Neuronal stem cell (in vitro differentiated cells): ENCODE results near the gene ABCA13.

Source experiments
- DNase-seq: peaks from one replicate; pipeline ENCODE4 v3.0.0-alpha.2; 2013; ENCODE audit warnings: low spot score
- H2AFZ ChIP-seq: one replicate; pipeline ENCODE4 v1.6.1; 2013; ENCODE audit warnings: mild to moderate bottlenecking, low read length, inconsistent platforms
- H2AK5ac ChIP-seq: 2 replicates; pipeline ENCODE4 v1.6.1; 2013; ENCODE audit warnings: low read depth, mild to moderate bottlenecking, inconsistent platforms, low read length, moderate library complexity, mixed read lengths
- H2BK120ac ChIP-seq: 2 replicates; pipeline ENCODE4 v1.6.1; 2013; ENCODE audit warnings: low read depth, mild to moderate bottlenecking, inconsistent platforms, low read length, moderate library complexity, mixed read lengths
- H2BK12ac ChIP-seq: one replicate; pipeline ENCODE4 v1.6.1; 2013; ENCODE audit warnings: low read length, inconsistent platforms
- H2BK15ac ChIP-seq: 2 replicates; pipeline ENCODE4 v1.6.1; 2013; ENCODE audit warnings: mild to moderate bottlenecking, low read length, inconsistent platforms, mixed read lengths
- H2BK5ac ChIP-seq: one replicate; pipeline ENCODE4 v1.6.1; 2013; ENCODE audit warnings: inconsistent platforms, mild to moderate bottlenecking, low read length, moderate library complexity
- H3K14ac ChIP-seq: one replicate; pipeline ENCODE4 v1.6.1; 2013; ENCODE audit warnings: low read length, inconsistent platforms
- H3K18ac ChIP-seq: 2 replicates; pipeline ENCODE4 v1.6.1; 2013; ENCODE audit warnings: low read length, inconsistent platforms
- H3K23ac ChIP-seq: 2 replicates; pipeline ENCODE4 v1.6.1; 2013; ENCODE audit warnings: low read depth, mild to moderate bottlenecking, mixed read lengths, low read length, inconsistent platforms; ENCODE audit not compliant: poor library complexity
- H3K27ac ChIP-seq: replicated peaks from 3 replicates; pipeline ENCODE4 v1.5.1; 2013; ENCODE audit warnings: low read length, inconsistent platforms
- H3K27me3 ChIP-seq, 3 experiments: 2 replicates each; pipeline ENCODE4 v1.6.1; 2013; ENCODE audit warnings: low read length in 3 of 3, mild to moderate bottlenecking in 2 of 3, inconsistent platforms in 1 of 3, low read depth in 1 of 3, mixed read lengths in 1 of 3, moderate library complexity in 1 of 3; ENCODE audit not compliant: control insufficient read depth in 3 of 3, insufficient read depth in 3 of 3
- H3K36me3 ChIP-seq, 2 donors: replicated peaks in 1 of 2; 2 replicates each; pipeline ENCODE4 v1.6.1; 2013; ENCODE audit warnings: low read length in 2 of 2; ENCODE audit not compliant: control insufficient read depth in 2 of 2, insufficient read depth in 2 of 2
- H3K4ac ChIP-seq: 2 replicates; pipeline ENCODE4 v1.6.1; 2013; ENCODE audit warnings: inconsistent platforms, mild to moderate bottlenecking, low read length, moderate library complexity
- H3K4me1 ChIP-seq, 2 donors: 1 replicate in 1 of 2; 2 replicates in 1 of 2; pipeline ENCODE4 v1.6.1; 2013; ENCODE audit warnings: low read length in 2 of 2, low read depth in 1 of 2; ENCODE audit not compliant: control insufficient read depth in 2 of 2, insufficient read depth in 1 of 2
- H3K4me2 ChIP-seq: one replicate; pipeline ENCODE4 v1.6.1; 2013; ENCODE audit warnings: mild to moderate bottlenecking, low read length, inconsistent platforms; ENCODE audit not compliant: insufficient read depth, poor library complexity, severe bottlenecking
- H3K4me3 ChIP-seq, 2 donors: 2 replicates each; pipeline ENCODE4 v1.5.1; 2013; ENCODE audit warnings: low read length in 2 of 2, mild to moderate bottlenecking in 2 of 2, inconsistent platforms in 1 of 2, moderate library complexity in 1 of 2
- H3K79me1 ChIP-seq: one replicate; pipeline ENCODE4 v1.6.1; 2013; ENCODE audit warnings: low read depth, mild to moderate bottlenecking, inconsistent platforms, low read length, moderate library complexity
- H3K9ac ChIP-seq: one replicate; pipeline ENCODE4 v1.6.1; 2013; ENCODE audit warnings: mild to moderate bottlenecking, low read depth, low read length, inconsistent platforms; ENCODE audit not compliant: poor library complexity
- H3K9me3 ChIP-seq, 2 donors: replicated peaks in 1 of 2; 2 replicates each; pipeline versions ENCODE3 to v1.6.1; 2013; ENCODE audit warnings: low read length in 2 of 2, mild to moderate bottlenecking in 2 of 2, inconsistent platforms in 1 of 2, low read depth in 1 of 2, mixed read lengths in 1 of 2, moderate library complexity in 1 of 2; ENCODE audit not compliant: control insufficient read depth in 2 of 2, insufficient read depth in 1 of 2
- H4K8ac ChIP-seq: one replicate; pipeline ENCODE4 v1.6.1; 2013; ENCODE audit warnings: low read depth, mild to moderate bottlenecking, inconsistent platforms, low read length, moderate library complexity
- H4K91ac ChIP-seq: one replicate; pipeline ENCODE4 v1.6.1; 2013; ENCODE audit warnings: low read length, low read depth, mild to moderate bottlenecking, inconsistent platforms; ENCODE audit not compliant: poor library complexity
- WGBS, 2 donors: extraction: QIAGEN DNeasy Blood & Tissue Kit; methylation state at CpG; one replicate each; pipeline ENCODE4 v1.1.7; 2013; ENCODE audit warnings: missing lambda C conversion rate in 2 of 2, mixed read lengths in 1 of 2; ENCODE audit not compliant: insufficient read length in 2 of 2, insufficient replicate concordance in 1 of 2; ENCODE audit errors: extremely low coverage in 2 of 2; 5-methylcytosine and 5-hydroxymethylcytosine counted together

The ABCA13 gene

GRCh38 chr7:48664241-48664640 is 493.0 kb downstream of the ABCA13 start:
- Histone ChIP-seq H2BK15ac (no peak overlapping the region), H2BK12ac (no peak overlapping the region), H3K18ac (no peak overlapping the region), H2AK5ac (no peak overlapping the region), H3K4me3 (no peak overlapping the region), H3K9me3 (no peaks in the 10 kb centered on the region), H4K8ac (no peak overlapping the region), H3K36me3 (no peaks in the 10 kb centered on the region), H3K23ac (no peak overlapping the region), H3K4me1 (peaks cover 0 to 2% of the 10 kb centered on the region in 2 donors), H3K9ac (no peak overlapping the region), H3K79me1 (no peaks in the 10 kb centered on the region), H2BK5ac (no peak overlapping the region), H3K27me3 (no peaks in the 10 kb centered on the region), H3K14ac (no peak overlapping the region), H2BK120ac (no peak overlapping the region), H2AFZ (no peak overlapping the region), H3K4ac (no peak overlapping the region), H4K91ac (no peak overlapping the region), H3K4me2 (no peak overlapping the region), H3K27ac (no peak overlapping the region)
- no CpG with 5 or more reads among the region's 4 CpGs for WGBS, 2 donors
- no peak for DNase-seq

GRCh38 chr7:48665353-48666135 is 494.3 kb downstream of the ABCA13 start:
- no peak overlapping the region for H3K4me3 ChIP-seq
- WGBS, 2 donors: no CpG with 5 or more reads among the region's 4 CpGs
- H3K4me2 ChIP-seq: no peak overlapping the region
- no peak overlapping the region for H2AK5ac ChIP-seq
- H3K14ac ChIP-seq: no peak overlapping the region
- no peak overlapping the region for H2BK15ac ChIP-seq
- DNase-seq: no peak
- H3K4me1 ChIP-seq: peaks cover 0 to 2% of the 10 kb centered on the region in 2 donors
- no peak overlapping the region for H2BK12ac ChIP-seq
- no peak overlapping the region for H2BK5ac ChIP-seq
- no peak overlapping the region for H2BK120ac ChIP-seq
- H3K23ac ChIP-seq: no peak overlapping the region
- H3K27me3 ChIP-seq: no peaks in the 10 kb centered on the region
- no peak overlapping the region for H3K27ac ChIP-seq
- no peak overlapping the region for H3K9ac ChIP-seq
- no peaks in the 10 kb centered on the region for H3K79me1 ChIP-seq
- no peak overlapping the region for H3K4ac ChIP-seq
- H3K9me3 ChIP-seq: no peaks in the 10 kb centered on the region
- no peak overlapping the region for H4K8ac ChIP-seq
- H3K18ac ChIP-seq: no peak overlapping the region
- H2AFZ ChIP-seq: no peak overlapping the region
- no peaks in the 10 kb centered on the region for H3K36me3 ChIP-seq
- H4K91ac ChIP-seq: no peak overlapping the region

- Histone ChIP-seq H4K8ac (no peak overlapping the region), H3K4ac (no peak overlapping the region), H4K91ac (no peak overlapping the region), H3K4me2 (no peak overlapping the region), H2BK15ac (no peak overlapping the region), H3K36me3 (no peaks in the 10 kb centered on the region), H2AFZ (no peak overlapping the region), H3K9me3 (no peaks in the 10 kb centered on the region), H3K79me1 (no peaks in the 10 kb centered on the region), H3K14ac (no peak overlapping the region), H3K4me1 (peaks cover 0 to 2% of the 10 kb centered on the region in 2 donors), H3K18ac (no peak overlapping the region), H2BK12ac (no peak overlapping the region), H3K27me3 (no peaks in the 10 kb centered on the region), H2BK5ac (no peak overlapping the region), H3K23ac (no peak overlapping the region), H3K9ac (no peak overlapping the region), H2BK120ac (no peak overlapping the region), H2AK5ac (no peak overlapping the region), H3K4me3 (no peak overlapping the region), H3K27ac (no peak overlapping the region)
- DNase-seq: no peak
- no CpG with 5 or more reads among the region's 1 CpG for WGBS, 2 donors
Measured at GRCh38 chr7:48667407-48667806, 496.1 kb downstream of the ABCA13 start.

GRCh38 chr7:48671656-48672055 is 500.4 kb downstream of the ABCA13 start:
- H2BK15ac ChIP-seq: no peak overlapping the region
- H4K91ac ChIP-seq: no peak overlapping the region
- no peaks in the 10 kb centered on the region for H3K36me3 ChIP-seq
- no peak overlapping the region for H3K18ac ChIP-seq
- H3K14ac ChIP-seq: no peak overlapping the region
- H3K4ac ChIP-seq: no peak overlapping the region
- no peak overlapping the region for H3K4me2 ChIP-seq
- H3K4me1 ChIP-seq: peaks cover 0 to 2% of the 10 kb centered on the region in 2 donors
- H4K8ac ChIP-seq: no peak overlapping the region
- no peaks in the 10 kb centered on the region for H3K9me3 ChIP-seq
- no peak overlapping the region for H3K9ac ChIP-seq
- no peak overlapping the region for H3K27ac ChIP-seq
- H3K23ac ChIP-seq: no peak overlapping the region
- H2BK120ac ChIP-seq: no peak overlapping the region
- H3K27me3 ChIP-seq: no peaks in the 10 kb centered on the region
- WGBS, 2 donors: no CpG with 5 or more reads among the region's 1 CpG
- no peak overlapping the region for H2AFZ ChIP-seq
- no peak for DNase-seq
- H2BK5ac ChIP-seq: no peak overlapping the region
- H3K79me1 ChIP-seq: no peaks in the 10 kb centered on the region
- no peak overlapping the region for H2BK12ac ChIP-seq
- no peak overlapping the region for H3K4me3 ChIP-seq
- no peak overlapping the region for H2AK5ac ChIP-seq
